ENCODE results near the gene ACTN1.

The ACTN1 gene

GRCh38 chr14:68878908-68879307, 100.2 kb downstream of the ACTN1 start:
- TF ChIP-seq, protein P1, sequence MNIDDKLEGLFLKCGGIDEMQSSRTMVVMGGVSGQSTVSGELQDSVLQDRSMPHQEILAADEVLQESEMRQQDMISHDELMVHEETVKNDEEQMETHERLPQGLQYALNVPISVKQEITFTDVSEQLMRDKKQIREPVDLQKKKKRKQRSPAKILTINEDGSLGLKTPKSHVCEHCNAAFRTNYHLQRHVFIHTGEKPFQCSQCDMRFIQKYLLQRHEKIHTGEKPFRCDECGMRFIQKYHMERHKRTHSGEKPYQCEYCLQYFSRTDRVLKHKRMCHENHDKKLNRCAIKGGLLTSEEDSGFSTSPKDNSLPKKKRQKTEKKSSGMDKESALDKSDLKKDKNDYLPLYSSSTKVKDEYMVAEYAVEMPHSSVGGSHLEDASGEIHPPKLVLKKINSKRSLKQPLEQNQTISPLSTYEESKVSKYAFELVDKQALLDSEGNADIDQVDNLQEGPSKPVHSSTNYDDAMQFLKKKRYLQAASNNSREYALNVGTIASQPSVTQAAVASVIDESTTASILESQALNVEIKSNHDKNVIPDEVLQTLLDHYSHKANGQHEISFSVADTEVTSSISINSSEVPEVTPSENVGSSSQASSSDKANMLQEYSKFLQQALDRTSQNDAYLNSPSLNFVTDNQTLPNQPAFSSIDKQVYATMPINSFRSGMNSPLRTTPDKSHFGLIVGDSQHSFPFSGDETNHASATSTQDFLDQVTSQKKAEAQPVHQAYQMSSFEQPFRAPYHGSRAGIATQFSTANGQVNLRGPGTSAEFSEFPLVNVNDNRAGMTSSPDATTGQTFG (tag by site-specific recombination; IDR thresholded peaks at IDR 0.05; ENCODE audit: borderline replicate concordance) = no peak
- TF ChIP-seq ZNF302 (tag by site-specific recombination; IDR thresholded peaks at IDR 0.05; ENCODE audit: low read depth) = no peak
- no peak for TF ChIP-seq ZNF514 (tag by site-specific recombination; IDR thresholded peaks at IDR 0.05)
- TF ChIP-seq ZNF660 (tag by site-specific recombination; IDR thresholded peaks at IDR 0.05) = no peak
- TF ChIP-seq ZNF433 (tag by site-specific recombination; IDR thresholded peaks at IDR 0.05; ENCODE audit: low read depth) = no peak
- TF ChIP-seq IKZF3 (tag by site-specific recombination; IDR thresholded peaks at IDR 0.05) = no peak
- no peak for TF ChIP-seq ZNF645 (tag by site-specific recombination; IDR thresholded peaks at IDR 0.05)
- TF ChIP-seq ZSCAN30 (tag by site-specific recombination; IDR thresholded peaks at IDR 0.05) = no peak
- no peak for TF ChIP-seq OSR2 (tag by site-specific recombination; IDR thresholded peaks at IDR 0.05)
- no peak for TF ChIP-seq ZNF324 (tag by site-specific recombination; IDR thresholded peaks at IDR 0.05)
- no peak for TF ChIP-seq ZNF670 (tag by site-specific recombination; IDR thresholded peaks at IDR 0.05; ENCODE audit: low read depth)
- TF ChIP-seq ZNF184 (tag by site-specific recombination; IDR thresholded peaks at IDR 0.05) = no peak
- TF ChIP-seq ZNF23 (tag by site-specific recombination; IDR thresholded peaks at IDR 0.05; ENCODE audit: borderline replicate concordance) = no peak
- TF ChIP-seq ZNF658 (tag by site-specific recombination; IDR thresholded peaks at IDR 0.05) = no peak
- TF ChIP-seq ZBTB17 (tag by site-specific recombination; IDR thresholded peaks at IDR 0.05) = no peak
- TF ChIP-seq, protein P2, sequence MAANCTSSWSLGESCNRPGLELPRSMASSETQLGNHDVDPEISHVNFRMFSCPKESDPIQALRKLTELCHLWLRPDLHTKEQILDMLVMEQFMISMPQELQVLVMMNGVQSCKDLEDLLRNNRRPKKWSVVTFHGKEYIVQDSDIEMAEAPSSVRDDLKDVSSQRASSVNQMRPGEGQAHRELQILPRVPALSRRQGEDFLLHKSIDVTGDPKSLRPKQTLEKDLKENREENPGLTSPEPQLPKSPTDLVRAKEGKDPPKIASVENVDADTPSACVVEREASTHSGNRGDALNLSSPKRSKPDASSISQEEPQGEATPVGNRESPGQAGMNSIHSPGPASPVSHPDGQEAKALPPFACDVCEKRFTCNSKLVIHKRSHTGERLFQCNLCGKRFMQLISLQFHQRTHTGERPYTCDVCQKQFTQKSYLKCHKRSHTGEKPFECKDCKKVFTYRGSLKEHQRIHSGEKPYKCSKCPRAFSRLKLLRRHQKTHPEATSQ (tag by site-specific recombination; IDR thresholded peaks at IDR 0.05) = no peak
- TF ChIP-seq, protein P3, sequence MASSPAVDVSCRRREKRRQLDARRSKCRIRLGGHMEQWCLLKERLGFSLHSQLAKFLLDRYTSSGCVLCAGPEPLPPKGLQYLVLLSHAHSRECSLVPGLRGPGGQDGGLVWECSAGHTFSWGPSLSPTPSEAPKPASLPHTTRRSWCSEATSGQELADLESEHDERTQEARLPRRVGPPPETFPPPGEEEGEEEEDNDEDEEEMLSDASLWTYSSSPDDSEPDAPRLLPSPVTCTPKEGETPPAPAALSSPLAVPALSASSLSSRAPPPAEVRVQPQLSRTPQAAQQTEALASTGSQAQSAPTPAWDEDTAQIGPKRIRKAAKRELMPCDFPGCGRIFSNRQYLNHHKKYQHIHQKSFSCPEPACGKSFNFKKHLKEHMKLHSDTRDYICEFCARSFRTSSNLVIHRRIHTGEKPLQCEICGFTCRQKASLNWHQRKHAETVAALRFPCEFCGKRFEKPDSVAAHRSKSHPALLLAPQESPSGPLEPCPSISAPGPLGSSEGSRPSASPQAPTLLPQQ (tag by site-specific recombination; IDR thresholded peaks at IDR 0.05) = no peak
- Histone ChIP-seq H3K36me3 (ENCODE audit: control insufficient read depth in 2 of 2, insufficient read depth in 1 of 2, low read length in 2 of 2) (peaks cover 13 to 84% of the 10 kb centered on the region in 2 experiments; a peak in 2 of 3 replicates), H3K9me3 (ENCODE audit: control insufficient read depth, insufficient read depth, low read depth, low read length) (no peaks in the 10 kb centered on the region), H3K27ac (ENCODE audit: extremely low read depth, low read depth, low read length) (no peak overlapping the region), H3K4me3 (ENCODE audit: low read depth, low read length) (no peak overlapping the region), H3K4me1 (ENCODE audit: control insufficient read depth, insufficient read depth, low read length) (no peaks in the 10 kb centered on the region)
- CTCF ChIA-PET = no interaction called here
- POLR2A ChIA-PET = no interaction called here

DNA sequence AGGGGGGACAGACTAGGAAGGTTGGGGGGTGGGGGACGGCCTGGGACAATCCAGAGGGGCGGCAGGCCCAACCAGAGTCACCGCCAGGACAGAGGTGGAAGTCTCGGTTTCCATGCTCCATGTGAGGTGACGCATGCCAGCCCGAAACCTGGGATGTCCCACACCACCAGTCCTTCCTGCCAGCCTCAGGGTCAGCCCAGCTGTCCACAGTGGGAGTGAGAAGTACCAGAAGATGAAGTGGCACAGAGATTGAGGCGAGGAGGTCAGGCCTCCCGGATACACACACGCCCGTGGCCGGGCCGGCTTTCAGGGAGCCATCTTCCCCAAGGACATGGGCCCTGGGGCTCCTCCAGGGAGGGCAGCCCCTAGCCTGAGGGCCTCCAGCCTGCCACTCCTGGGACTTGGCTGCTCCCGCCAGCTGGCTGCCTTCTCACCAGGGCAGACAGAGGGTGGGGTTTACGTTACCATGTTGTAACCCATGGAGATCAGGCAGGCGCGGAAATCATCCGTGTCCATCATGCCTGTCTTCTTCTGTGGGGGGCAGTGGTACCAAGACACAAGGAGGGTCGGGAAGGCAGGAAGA, 101.0 kb downstream of the ACTN1 start:
- no peak overlapping the region for H3K27ac ChIP-seq (ENCODE audit: extremely low read depth, low read depth, low read length)
- no peaks in the 10 kb centered on the region for H3K4me1 ChIP-seq (ENCODE audit: control insufficient read depth, insufficient read depth, low read length)
- TF ChIP-seq ZNF114 (tag by site-specific recombination; IDR thresholded peaks at IDR 0.05) (no peak), KLF10 (tag by site-specific recombination; IDR thresholded peaks at IDR 0.05) (no peak), ZNF426 (tag by site-specific recombination; IDR thresholded peaks at IDR 0.05) (no peak), ZNF202 (tag by site-specific recombination; IDR thresholded peaks at IDR 0.05; ENCODE audit: borderline replicate concordance) (no peak), ZNF175 (tag by site-specific recombination; IDR thresholded peaks at IDR 0.05) (no peak), MZF1 (tag by site-specific recombination; IDR thresholded peaks at IDR 0.05; ENCODE audit: borderline replicate concordance) (no peak), GLIS1 (tag by site-specific recombination; IDR thresholded peaks at IDR 0.05) (no peak), KLF7 (tag by site-specific recombination; IDR thresholded peaks at IDR 0.05; ENCODE audit: borderline replicate concordance) (no peak)
- TF ChIP-seq, protein P4, sequence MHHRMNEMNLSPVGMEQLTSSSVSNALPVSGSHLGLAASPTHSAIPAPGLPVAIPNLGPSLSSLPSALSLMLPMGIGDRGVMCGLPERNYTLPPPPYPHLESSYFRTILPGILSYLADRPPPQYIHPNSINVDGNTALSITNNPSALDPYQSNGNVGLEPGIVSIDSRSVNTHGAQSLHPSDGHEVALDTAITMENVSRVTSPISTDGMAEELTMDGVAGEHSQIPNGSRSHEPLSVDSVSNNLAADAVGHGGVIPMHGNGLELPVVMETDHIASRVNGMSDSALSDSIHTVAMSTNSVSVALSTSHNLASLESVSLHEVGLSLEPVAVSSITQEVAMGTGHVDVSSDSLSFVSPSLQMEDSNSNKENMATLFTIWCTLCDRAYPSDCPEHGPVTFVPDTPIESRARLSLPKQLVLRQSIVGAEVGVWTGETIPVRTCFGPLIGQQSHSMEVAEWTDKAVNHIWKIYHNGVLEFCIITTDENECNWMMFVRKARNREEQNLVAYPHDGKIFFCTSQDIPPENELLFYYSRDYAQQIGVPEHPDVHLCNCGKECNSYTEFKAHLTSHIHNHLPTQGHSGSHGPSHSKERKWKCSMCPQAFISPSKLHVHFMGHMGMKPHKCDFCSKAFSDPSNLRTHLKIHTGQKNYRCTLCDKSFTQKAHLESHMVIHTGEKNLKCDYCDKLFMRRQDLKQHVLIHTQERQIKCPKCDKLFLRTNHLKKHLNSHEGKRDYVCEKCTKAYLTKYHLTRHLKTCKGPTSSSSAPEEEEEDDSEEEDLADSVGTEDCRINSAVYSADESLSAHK (tag by site-specific recombination; IDR thresholded peaks at IDR 0.05) = no peak
- no peaks in the 10 kb centered on the region for H3K9me3 ChIP-seq (ENCODE audit: control insufficient read depth, insufficient read depth, low read depth, low read length)
- POLR2A ChIA-PET = no interaction called here
- no peak overlapping the region for H3K4me3 ChIP-seq (ENCODE audit: low read depth, low read length)
- peaks cover 10 to 87% of the 10 kb centered on the region in 2 experiments; a peak in 2 of 3 replicates for H3K36me3 ChIP-seq (ENCODE audit: control insufficient read depth in 2 of 2, insufficient read depth in 1 of 2, low read length in 2 of 2)
- CTCF ChIA-PET = no interaction called here
